Heart left ventricle (tissue), 16 donors: ENCODE results near the gene CCN5. TPM values are rescaled to one million over a fixed set of nuclear protein-coding genes. Genes with fewer than 3 reads are reported as not detected.

Experiments
- ATAC-seq, 4 donors: fragments of 200-7000 bp; cut with Tn5 transposase; one replicate each; pipeline ENCODE4 v1.9.1; 2020 to 2022; ENCODE audit warnings: moderate library complexity in 4 of 4, mild to moderate bottlenecking in 3 of 4, moderate number of reproducible peaks in 1 of 4
- DNase-seq, 5 donors: peaks; one replicate each; pipeline ENCODE4 v3.0.0-alpha.2; 2020
- H3K27ac ChIP-seq, 12 donors: fragments of 200-600 bp; sonication (generic) in 4 of 12; one replicate each; pipeline versions ENCODE4 v1.5.0 to v1.8.0; 2016 to 2022; ENCODE audit warnings: mild to moderate bottlenecking in 2 of 12
- H3K27me3 ChIP-seq, 9 donors: fragments of 200-600 bp; sonication (generic) in 2 of 9; one replicate each; pipeline versions ENCODE4 v1.5.1 to v1.8.0; 2016 to 2022; ENCODE audit warnings: mild to moderate bottlenecking in 3 of 9
- H3K36me3 ChIP-seq, 9 donors: fragments of 200-600 bp; sonication (generic) in 2 of 9; one replicate each; pipeline versions ENCODE4 v1.5.0 to v1.8.0; 2018 to 2022; ENCODE audit warnings: mild to moderate bottlenecking in 2 of 9
- H3K4me1 ChIP-seq, 12 donors: fragments of 200-600 bp; sonication (generic) in 4 of 12; one replicate each; pipeline versions ENCODE4 v1.5.0 to v1.8.0; 2016 to 2022; ENCODE audit warnings: mild to moderate bottlenecking in 3 of 12
- H3K4me3 ChIP-seq, 12 donors: fragments of 200-600 bp; sonication (generic) in 4 of 12; one replicate each; pipeline versions ENCODE4 v1.5.0 to v1.8.0; 2017 to 2022; ENCODE audit warnings: mild to moderate bottlenecking in 9 of 12, moderate library complexity in 4 of 12
- H3K9me3 ChIP-seq, 12 donors: fragments of 200-600 bp; sonication (generic) in 4 of 12; one replicate each; pipeline versions ENCODE4 v1.5.0 to v1.8.0; 2016 to 2022; ENCODE audit warnings: mild to moderate bottlenecking in 1 of 12
- CTCF ChIP-seq, 12 donors: fragments of 200-600 bp; sonication (generic) in 4 of 12; IDR thresholded peaks; one replicate each; pipeline versions ENCODE4 v1.5.0 to v1.8.0; 2018 to 2022; ENCODE audit warnings: antibody characterized with exemption in 12 of 12, mild to moderate bottlenecking in 5 of 12
- POLR2A ChIP-seq, 2 donors: fragments of 450-650 bp; IDR thresholded peaks; one replicate each; pipeline ENCODE4 v1.6.1; 2017; ENCODE audit warnings: antibody characterized with exemption in 2 of 2, mild to moderate bottlenecking in 2 of 2, moderate library complexity in 2 of 2
- WGBS, 4 donors: extraction: QIAGEN DNeasy Blood & Tissue Kit in 2 of 4; methylation state at CpG; one replicate each; pipeline versions ENCODE4 v1.1.5 to v1.1.7; 2013 to 2018; 5-methylcytosine and 5-hydroxymethylcytosine counted together
- intact Hi-C, 10 donors: fragments of 100-400 bp; cut with DNase I; formaldehyde crosslinking; loops; one replicate each; pipeline versions ENCODE4 v1.11.1 to v1.14.2; 2022
- polyA plus RNA-seq, 2 donors: library from polyadenylated mRNA; stranded (reverse); fragments of 200-250 nt; gene quantifications; one replicate each; pipeline ENCODE4 v1.2.3, GENCODE V29; 2013
- total RNA-seq, 9 donors: library from RNA; depleted of rRNA in 2 of 9; stranded (reverse); fragments of >200 nt in 2 of 9; fragmentation: NEBNext Ultra II Directional in 3 of 9; extraction: Animal tissue kit (Norgen Biotek cat#: 25700) in 3 of 9; gene quantifications; one replicate each; pipeline versions ENCODE4 v1.1.0 to v1.2.4, GENCODE V29; 2016 to 2023
- donor health status: ischemic (EF 13 %, LVEDD 7.1; RV severe dilation, severe dysfunction).
- donor health status: healthy with polysubstance abuse.
- donor health status: DM: no; HTN: yes; CAD: no.
- donor health status: DM: no; HTN: no; CAD: no.
- donor health status: ischemic (EF 25% LVEDD 6.9; RV normal size, moderate dysfunction).
- donor health status: ischemic (EF 25% LVEDD 5.7; RV mildly dilated, moderate dysfunction).
- donor health status: healthy.
- donor health status: DM: yes; HTN: yes; CAD: no.
- donor health status: ischemic (EF 35%, LVEDD 5.7; RV mildly dilated, moderate dysfunction).
- donor health status: nonischemic (EF 11% LVEDD 7.7; RV severe dilation, severe dysfunction).
- donor health status: DM: yes; HTN: yes; CAD: no.
- donor health status: PGD.
- donor health status: ischemic (EF 29% LVEDD 5.4; RV normal size, mild dysfunction).
- donor health status: nonischemic (EF 23%, LVEDD 6.1; RV moderate dilation, normal function).

CCN5 gene
- total and polyA plus RNA-seq, 11 donors: 7.3 to 92.3 (median 28.7) TPM

- TF ChIP-seq POLR2A (IDR thresholded peaks at IDR 0.05) (no peak), CTCF (IDR thresholded peaks at IDR 0.05) (peak in 1 of 12 donors; percentile 1)
- intact Hi-C loops: no loop called here
- Histone ChIP-seq H3K27ac (peak overlapping the region; percentile 8 to 85 (median 74)), H3K9me3 (no peaks in the 10 kb centered on the region), H3K4me1 (peaks cover 11 to 56% (median 34%) of the 10 kb centered on the region in 12 donors), H3K27me3 (no peaks in the 10 kb centered on the region), H3K36me3 (no peaks in the 10 kb centered on the region), H3K4me3 (peak overlapping the region in 1 of 12 donors; percentile 9)
- ATAC-seq (peak in 3 of 4 donors; percentile 14 to 37 (median 16)), DNase-seq (no peak)
- 44 to 68% (median 54%) methylated on average over 4 to 12 of the region's 12 CpGs for WGBS, 4 donors
These were observed 11.8 kb upstream of the CCN5 start for GRCh38 chr20:44703183-44703925.

GRCh38 chr20:44703956-44704488, 11.1 kb upstream of the CCN5 start:
- Histone ChIP-seq H3K36me3 (no peaks in the 10 kb centered on the region), H3K4me1 (peaks cover 11 to 56% (median 34%) of the 10 kb centered on the region in 12 donors), H3K27me3 (no peaks in the 10 kb centered on the region), H3K9me3 (no peaks in the 10 kb centered on the region), H3K4me3 (no peak overlapping the region), H3K27ac (peak overlapping the region in 7 of 12 donors; percentile 43 to 82 (median 77))
- no peak for TF ChIP-seq POLR2A (IDR thresholded peaks at IDR 0.05)
- TF ChIP-seq CTCF (IDR thresholded peaks at IDR 0.05): no peak
- 84 to 93% (median 90%) methylated on average over 7 to 9 of the region's 9 CpGs for WGBS, 4 donors
- peak in 1 of 5 donors; percentile 15 for DNase-seq
- intact Hi-C loops: no loop called here
- ATAC-seq: no peak

GRCh38 chr20:44704551-44704971, 10.6 kb upstream of the CCN5 start:
- Histone ChIP-seq H3K27me3 (no peaks in the 10 kb centered on the region), H3K4me1 (peaks cover 11 to 56% (median 34%) of the 10 kb centered on the region in 12 donors), H3K4me3 (no peak overlapping the region), H3K36me3 (no peaks in the 10 kb centered on the region), H3K9me3 (no peaks in the 10 kb centered on the region), H3K27ac (peak overlapping the region in 3 of 12 donors; percentile 12 to 52 (median 14))
- 76 to 85% (median 83%) methylated on average over 4 of the region's 4 CpGs for WGBS, 4 donors
- no peak for ATAC-seq
- no peak for TF ChIP-seq POLR2A (IDR thresholded peaks at IDR 0.05)
- no peak for TF ChIP-seq CTCF (IDR thresholded peaks at IDR 0.05)
- intact Hi-C loops: no loop called here
- peak in 1 of 5 donors; percentile 50 for DNase-seq

DNA sequence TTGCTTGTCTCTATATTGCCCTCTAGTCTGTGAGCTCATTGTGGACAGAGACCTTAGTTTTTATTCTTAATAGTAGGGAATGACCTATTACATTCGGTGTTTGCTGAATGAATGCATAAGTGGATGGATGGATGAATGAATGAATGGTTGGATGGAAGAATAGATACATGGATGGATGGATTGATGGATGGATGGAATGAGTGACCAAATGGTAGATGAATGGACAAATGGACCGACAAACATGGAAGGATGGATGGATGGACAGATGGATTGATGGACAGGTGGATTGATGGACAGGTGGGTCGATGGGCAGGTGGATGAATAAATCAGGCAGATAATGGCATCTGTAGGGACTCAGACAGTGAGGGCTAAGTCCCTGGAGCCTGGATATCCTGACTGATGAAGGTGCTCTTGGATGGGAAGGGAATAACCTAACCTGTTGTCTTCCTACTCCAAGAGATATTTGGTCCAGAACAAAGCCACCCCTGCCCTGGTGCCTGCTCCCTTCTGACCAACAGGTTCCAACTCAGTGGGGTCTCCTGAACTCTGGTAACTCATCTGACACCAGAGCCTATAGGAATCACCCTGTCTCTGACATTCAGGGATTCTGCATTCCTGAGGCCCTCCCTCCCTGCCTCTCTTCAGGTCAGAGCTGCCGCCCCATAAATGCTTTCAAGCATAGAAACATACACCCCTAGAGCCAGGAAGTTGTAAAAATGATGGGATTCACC, 9.6 kb upstream of the CCN5 start:
- TF ChIP-seq POLR2A (IDR thresholded peaks at IDR 0.05) (no peak), CTCF (IDR thresholded peaks at IDR 0.05) (no peak)
- 80 to 85% (median 81%) methylated on average over 4 of the region's 4 CpGs for WGBS, 4 donors
- H3K4me1 ChIP-seq: peaks cover 11 to 58% (median 34%) of the 10 kb centered on the region in 12 donors

More for the DNA sequence above, 9.6 kb upstream of the CCN5 start:
- peak in 1 of 5 donors; percentile 15 for DNase-seq
- peak overlapping the region in 10 of 12 donors; percentile 5 to 79 (median 68) for H3K27ac ChIP-seq
- no peak overlapping the region for H3K4me3 ChIP-seq
- H3K27me3 ChIP-seq: no peaks in the 10 kb centered on the region
- intact Hi-C loops: no loop called here
- H3K9me3 ChIP-seq: no peaks in the 10 kb centered on the region
- no peak for ATAC-seq
- no peaks in the 10 kb centered on the region for H3K36me3 ChIP-seq
